ENCODE data around the gene PDPK1.

The PDPK1 gene

GRCh38 chr16:2507052-2507659 lies 30.7 kb upstream of the PDPK1 start:
- DNase-seq (ENCODE audit: low read depth): no peak

DNA sequence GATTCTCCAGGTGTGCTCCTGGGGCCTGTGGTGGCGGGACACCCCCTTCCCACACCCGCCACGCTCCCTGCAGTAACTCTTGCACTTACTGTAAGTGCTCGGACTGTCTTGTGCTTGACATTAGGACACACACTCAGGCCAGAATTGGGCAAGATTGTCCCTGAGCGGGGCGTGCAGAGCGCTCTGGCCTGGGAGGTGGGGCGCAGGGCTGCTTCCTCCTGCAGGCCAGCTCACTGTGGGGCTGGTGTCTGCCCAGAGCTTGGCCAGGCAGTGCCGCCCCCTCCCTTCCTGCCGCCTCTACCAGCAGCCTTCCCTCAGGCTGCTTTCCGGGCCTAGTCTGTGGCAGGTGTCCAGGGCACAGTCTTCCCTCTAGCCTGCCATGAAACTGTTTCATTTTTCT lies 30.2 kb upstream of the PDPK1 start:
- DNase-seq (ENCODE audit: low read depth): no peak

DNA sequence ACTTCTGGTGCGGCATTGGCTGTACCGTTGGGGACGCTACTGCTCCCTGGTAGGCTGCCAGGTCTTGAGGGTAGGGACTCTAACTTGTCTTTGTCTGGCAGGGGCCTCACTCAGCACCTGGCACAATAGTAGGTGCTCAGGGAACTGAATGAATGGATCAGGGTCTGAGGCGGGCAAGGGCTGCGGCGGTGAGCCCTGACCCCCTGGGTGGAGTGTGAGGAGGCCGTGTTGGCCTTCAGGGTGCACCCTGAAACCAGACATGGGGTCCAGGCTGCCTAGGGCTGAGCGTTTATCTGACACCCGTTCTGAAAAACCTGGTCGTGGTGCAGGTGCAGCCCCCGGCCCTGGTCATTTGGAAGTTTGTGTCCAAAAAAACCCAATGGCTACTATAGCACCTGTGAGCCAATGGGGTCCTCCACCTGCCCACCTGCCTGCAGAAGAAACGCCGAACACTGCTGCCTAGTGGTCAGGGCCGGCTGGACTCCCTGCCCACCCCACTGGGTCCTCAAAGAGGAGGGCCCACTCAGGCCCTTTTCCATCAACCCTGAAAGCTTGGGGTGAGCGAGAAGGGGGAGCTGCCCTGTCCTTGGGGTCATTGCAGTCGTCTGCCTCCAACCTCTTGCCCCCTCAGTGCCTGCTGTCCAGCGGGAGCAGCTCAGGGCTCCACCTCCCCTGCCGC lies 29.0 kb upstream of the PDPK1 start:
- no peak for DNase-seq (ENCODE audit: low read depth)

- DNase-seq (ENCODE audit: low read depth): no peak
Measured at GRCh38 chr16:2511128-2511800, 26.6 kb upstream of the PDPK1 start.

DNA sequence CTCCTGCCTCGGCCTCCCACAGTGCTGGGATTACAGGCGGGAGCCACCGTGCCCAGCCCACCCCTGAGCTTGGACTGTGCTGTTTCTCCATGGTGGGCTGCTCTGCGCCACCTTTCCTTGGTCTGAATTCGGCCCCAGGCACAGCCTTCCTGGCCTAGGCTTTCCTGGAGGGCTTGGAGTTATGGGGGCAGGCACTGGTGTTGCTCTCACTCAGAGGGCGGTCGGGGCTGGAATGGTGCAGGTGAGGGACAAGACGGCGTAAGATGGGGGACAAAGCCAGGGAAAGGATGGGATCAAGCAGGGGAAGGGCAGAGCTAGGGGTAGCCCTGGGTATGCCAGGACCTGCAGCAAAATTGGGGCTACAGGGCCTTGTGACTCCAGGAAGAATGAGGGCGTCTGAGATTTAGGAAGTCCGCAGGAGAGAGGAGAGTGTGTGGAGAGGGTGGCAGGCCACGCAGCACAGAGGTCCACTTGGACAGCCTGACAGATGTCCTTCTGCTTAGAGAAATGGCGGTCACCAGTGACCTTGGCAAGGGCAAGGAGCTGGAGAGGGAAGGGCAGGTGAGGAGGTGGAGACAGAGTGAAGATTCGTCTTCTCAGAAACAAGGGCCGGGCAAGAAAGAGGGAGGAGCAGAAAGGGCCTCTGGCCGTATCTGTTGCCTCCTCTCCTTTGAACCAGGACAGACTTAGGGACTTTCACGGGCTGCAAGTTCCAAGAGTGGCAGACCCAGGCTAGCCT lies 25.7 kb upstream of the PDPK1 start:
- DNase-seq (ENCODE audit: low read depth): no peak

GRCh38 chr16:2512735-2513404 lies 25.0 kb upstream of the PDPK1 start:
- no peak for DNase-seq (ENCODE audit: low read depth)

DNA sequence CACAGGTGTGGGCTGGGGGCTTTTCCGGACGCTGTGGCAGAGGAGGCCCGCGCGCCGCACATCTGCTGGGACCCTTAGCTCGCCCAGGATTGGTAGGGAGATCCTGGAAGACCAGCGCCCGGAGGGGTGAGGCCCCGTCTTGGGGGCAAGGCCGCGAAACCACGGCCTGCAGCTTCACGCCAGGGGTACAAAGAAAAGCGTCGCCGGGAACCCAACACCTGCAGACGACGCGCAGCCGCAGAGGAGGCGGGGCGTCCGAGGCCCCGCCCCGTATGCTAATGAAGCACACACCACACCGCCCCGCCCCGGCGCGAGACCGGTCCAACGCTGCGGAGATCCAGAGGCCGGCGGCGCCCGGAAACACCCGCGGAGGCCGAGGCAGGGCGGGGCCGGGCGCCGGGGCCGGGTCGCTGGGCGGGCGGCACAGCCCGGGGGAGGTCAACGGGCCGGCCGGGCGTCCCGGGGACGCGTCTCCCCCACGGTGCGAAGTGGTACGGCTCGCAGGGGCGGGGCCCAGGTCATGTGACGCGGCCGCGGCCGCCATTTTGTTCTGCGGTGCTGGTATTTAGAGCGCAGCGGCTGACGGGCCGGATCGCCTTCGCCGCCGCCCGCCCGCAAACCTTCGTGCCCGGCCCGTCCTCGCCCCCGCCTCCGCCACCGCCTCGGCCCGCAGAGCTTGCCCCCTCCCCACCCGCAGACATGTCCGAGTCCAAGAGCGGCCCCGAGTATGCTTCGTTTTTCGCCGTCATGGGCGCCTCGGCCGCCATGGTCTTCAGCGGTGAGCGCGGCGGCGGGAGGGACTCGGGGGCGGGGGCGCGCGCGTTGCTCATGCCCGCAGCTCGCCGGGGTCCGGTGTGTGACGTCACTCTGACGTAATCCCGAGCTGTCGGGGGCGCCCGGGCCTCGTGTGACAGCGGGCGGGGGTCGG lies 24.2 kb upstream of the PDPK1 start, which contains the start of gene ATP6V0C:
Gene ATP6V0C, plus strand, starts transcription at position 548 of the 928 bp plus-strand sequence. Its CDS starts 152 bp downstream, at position 700.
- DNase-seq (ENCODE audit: low read depth): peak; percentile 60

DNA sequence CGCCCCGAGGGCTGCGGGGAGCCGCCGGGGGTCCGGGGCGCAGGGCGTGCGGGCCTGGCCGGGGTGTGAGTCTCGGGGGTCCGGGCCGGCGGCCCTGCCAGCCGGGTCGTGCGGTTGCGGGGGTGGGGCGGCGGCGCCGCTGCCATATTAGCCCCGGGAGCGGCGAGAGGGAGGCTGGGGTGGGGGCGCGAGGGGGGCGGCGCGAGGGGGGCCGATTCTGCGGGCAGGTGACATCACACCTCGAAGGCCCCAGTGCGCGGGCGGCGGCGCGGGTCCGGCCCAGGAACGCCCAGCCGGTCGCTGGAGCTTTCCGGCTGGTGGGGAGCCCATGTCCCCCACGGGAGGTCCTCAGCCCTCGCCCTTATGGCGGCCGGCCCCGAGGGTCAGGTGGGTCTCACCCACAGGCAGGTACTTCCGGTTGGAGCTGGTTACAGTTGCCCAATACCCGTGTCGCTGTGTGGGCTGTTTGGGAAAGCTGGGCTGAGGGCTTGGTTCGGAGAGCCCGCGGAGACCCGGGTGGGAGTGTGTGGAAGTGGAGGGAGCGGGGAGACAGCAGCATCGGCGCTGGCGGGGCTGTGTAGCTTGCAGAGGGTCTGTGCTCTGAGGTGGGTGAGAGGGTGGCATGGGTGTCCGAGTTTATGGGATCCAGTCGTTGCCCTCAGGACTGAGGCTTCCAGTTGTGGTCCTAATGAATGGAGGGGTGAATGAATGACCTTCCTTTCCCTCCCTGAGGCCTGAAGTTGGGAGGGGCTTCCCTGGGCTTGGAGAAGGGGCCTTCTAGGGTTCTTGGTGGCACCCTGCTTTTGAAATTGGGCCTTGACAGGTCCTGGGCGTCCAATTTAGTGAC lies 23.3 kb upstream of the PDPK1 start:
- no peak for DNase-seq (ENCODE audit: low read depth)

DNA sequence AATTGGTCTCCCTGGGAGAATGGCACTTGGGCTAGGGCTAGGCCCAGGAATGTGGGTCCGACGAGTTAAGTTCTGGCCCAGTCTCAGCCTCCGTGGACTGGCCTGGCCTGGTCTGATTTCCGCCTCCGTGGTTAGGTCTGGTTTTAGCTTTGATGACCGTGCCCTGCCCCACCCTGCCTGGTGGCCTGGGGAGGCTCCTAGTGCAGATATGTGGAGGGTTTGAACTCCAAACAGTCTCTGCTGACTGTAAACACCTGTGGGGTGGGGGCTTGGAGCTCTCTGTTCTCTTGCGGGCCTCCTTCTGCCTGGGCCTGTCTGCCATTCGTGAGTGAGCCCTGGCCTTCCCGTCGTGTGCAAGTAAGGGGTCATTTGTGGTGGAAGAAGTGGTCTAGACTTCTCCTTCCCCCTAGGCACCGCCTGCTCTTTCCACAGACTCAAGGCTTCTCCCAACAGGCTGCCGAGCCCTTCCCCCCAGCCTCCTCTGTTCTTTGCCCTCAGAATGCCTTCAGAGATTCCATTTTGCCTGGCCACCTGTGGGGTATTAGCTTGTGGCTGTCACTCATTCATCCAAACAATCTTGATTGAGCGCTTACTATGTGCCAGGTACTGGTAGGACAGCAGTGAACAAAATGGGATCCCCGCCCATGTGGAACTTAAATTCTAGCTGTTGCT lies 22.5 kb upstream of the PDPK1 start:
- no peak for DNase-seq (ENCODE audit: low read depth)

DNA sequence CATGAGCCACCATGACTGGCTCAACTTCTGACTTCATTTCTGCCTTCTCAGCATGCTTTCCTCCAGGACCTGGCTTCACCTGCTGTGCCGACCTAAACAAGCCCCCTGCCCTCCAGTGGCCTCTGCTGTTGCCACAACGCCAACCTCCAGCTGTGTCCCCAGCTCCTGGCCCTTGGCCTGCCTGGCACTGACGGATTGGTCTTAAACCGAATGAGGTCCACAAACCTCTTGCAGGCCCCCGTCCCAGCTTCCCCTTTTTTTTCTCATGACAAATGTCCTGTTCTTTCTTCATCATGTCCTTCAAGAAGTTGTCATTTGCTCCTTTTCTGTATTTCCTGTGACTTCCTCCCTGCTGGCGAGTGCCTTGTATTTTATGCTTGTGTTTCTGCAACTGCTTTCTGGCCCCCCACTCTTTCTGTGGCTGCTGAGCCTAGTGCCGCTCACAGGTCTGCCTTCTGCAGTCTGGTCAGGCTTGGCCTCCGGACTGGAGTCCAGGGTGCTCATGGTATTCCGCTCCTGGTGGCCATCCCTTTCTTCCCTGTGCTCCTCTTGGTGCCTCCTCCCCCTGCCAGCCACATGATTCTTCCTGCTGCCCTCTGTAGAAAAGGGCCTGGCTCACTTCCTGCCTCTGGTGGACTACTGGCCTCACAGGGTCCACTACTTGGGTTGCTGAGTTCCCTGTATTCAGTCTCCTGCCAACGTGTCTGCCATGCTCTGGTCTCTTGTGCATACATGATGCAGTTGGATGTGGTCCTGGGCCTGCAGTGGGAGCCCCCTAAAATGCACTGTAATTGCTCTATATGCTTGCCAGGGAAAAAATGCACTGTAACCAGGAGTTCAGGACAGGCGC lies 21.2 kb upstream of the PDPK1 start:
- DNase-seq (ENCODE audit: low read depth): no peak

- DNase-seq (ENCODE audit: low read depth): no peak
Measured at GRCh38 chr16:2517954-2518605, 19.7 kb upstream of the PDPK1 start.

DNA sequence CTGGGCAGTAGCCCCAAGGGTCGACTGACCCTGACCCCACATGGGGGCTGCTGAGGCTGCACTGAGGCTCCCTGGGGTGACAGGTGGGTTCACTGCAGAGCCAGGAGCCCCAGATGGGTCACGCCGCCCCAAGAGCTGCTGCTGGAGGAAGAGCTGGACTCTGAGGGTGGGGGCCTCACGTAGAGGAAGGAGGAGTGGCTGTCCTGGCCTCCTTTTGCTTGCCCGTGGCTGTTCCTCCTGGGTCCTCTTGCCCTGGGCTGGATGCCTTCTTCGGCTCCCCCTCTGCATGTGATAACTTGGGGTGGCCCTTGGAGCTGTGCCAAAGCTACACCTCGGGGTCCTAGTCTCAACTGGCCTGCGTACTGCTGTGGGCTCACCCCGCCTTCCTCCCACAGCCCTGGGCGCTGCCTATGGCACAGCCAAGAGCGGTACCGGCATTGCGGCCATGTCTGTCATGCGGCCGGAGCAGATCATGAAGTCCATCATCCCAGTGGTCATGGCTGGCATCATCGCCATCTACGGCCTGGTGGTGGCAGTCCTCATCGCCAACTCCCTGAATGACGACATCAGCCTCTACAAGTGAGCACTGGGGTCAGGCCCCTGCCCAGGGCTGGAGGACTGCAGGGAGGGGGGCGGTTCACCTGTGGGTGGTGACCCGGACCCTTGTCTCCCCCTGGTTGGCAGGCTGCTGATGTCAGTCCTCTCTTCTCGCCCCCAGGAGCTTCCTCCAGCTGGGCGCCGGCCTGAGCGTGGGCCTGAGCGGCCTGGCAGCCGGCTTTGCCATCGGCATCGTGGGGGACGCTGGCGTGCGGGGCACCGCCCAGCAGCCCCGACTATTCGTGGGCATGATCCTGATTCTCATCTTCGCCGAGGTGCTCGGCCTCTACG lies 18.8 kb upstream of the PDPK1 start:
- DNase-seq (ENCODE audit: low read depth): no peak

- DNase-seq (ENCODE audit: low read depth): no peak
Measured at GRCh38 chr16:2519711-2520080, 18.1 kb upstream of the PDPK1 start.

DNA sequence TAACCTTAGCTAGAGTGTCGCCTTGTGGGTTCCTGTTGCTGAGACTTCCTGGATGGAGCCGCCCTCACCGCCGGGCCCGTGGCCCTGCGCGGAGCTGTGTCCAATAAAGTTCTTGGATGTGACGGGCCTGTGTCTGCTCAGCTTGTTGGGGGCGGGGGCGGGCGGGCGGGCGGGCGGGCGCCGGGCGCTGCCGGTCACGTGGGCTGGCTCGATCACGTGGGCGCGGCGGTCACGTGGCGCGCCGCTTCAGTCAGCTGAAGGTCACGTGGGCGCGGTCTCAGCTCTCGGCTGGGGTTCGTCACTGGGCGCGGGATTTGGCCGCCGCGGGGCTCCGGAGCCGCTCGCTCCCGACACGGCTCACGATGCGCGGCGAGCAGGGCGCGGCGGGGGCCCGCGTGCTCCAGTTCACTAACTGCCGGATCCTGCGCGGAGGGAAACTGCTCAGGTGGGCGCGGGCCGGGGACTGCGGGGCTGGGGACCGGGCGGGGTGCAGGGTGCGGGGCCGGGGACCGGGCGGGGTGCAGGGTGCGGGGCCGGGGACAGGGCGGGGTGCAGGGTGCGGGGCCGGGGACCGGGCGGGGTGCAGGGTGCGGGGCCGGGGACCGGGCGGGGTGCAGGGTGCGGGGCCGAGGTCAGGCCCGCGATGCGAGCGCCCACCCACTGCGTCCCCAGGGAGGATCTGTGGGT lies 17.6 kb upstream of the PDPK1 start, which contains the start of gene AMDHD2:
Gene AMDHD2, plus strand, starts transcription at position 275 of the 687 bp plus-strand sequence. Its CDS starts 88 bp downstream, at position 363.
- DNase-seq (ENCODE audit: low read depth): peak; percentile 83

GRCh38 chr16:2520784-2521531 lies 16.9 kb upstream of the PDPK1 start:
- DNase-seq (ENCODE audit: low read depth): no peak
